ENCODE results near the gene BTBD16. TPM values are rescaled to one million over a fixed set of nuclear protein-coding genes. Genes with fewer than 3 reads are reported as not detected.

Gene BTBD16
- total RNA-seq, 1 donor from 2014 or later: not detected

DNA sequence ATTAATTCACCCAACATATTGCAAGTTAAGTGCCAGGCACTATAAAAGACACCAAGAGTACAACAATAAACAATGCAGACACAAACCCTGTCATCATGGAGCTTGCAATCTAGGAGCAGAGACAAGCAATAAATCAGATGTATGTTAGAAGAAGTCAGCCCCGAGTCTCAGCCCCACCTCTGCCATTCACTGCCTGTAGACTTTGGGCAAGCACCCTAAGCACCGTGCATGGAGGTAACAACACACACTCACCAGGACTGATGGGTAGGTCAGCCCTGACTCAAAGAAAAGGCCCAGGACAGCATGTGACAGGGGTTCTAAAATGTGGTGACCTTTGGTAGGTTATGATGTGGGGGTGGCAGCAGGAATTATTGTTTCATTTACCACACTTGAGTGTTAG lies 54.1 kb downstream of the BTBD16 start:
- Histone ChIP-seq H3K27ac (no peak overlapping the region), H3K27me3 (no peaks in the 10 kb centered on the region), H3K9me3 (peaks cover 0 to 8% of the 10 kb centered on the region in 2 donors), H3K4me1 (no peaks in the 10 kb centered on the region), H3K4me3 (no peak overlapping the region), H3K36me3 (no peaks in the 10 kb centered on the region)
- DNase-seq (ENCODE audit: low spot score in 2 of 2): no peak
- intact Hi-C loops (cut with DNase I): no loop called here
- TF ChIP-seq, protein P1, sequence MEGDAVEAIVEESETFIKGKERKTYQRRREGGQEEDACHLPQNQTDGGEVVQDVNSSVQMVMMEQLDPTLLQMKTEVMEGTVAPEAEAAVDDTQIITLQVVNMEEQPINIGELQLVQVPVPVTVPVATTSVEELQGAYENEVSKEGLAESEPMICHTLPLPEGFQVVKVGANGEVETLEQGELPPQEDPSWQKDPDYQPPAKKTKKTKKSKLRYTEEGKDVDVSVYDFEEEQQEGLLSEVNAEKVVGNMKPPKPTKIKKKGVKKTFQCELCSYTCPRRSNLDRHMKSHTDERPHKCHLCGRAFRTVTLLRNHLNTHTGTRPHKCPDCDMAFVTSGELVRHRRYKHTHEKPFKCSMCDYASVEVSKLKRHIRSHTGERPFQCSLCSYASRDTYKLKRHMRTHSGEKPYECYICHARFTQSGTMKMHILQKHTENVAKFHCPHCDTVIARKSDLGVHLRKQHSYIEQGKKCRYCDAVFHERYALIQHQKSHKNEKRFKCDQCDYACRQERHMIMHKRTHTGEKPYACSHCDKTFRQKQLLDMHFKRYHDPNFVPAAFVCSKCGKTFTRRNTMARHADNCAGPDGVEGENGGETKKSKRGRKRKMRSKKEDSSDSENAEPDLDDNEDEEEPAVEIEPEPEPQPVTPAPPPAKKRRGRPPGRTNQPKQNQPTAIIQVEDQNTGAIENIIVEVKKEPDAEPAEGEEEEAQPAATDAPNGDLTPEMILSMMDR (IDR thresholded peaks at IDR 0.05): no peak

DNA sequence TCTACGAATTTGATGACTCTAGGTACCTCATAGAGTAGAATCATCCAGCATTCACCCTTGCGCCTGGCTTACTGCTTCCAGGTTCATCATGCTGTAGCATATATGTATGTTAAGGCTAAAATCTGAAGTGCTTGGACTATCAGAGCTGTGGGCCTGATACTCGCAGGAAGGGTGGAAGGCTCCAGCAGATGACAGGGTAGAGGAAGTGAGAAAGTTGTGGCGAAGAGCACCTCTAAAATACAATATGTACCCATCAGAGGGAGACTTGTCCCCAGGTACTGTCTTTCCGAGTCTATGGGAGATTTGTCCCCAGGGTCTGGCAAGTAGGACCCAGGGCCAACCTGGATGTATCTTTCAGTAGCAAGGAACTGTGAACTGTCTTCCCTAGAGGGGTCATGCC lies 55.3 kb downstream of the BTBD16 start:
- Histone ChIP-seq H3K27me3 (no peaks in the 10 kb centered on the region), H3K4me1 (no peaks in the 10 kb centered on the region), H3K4me3 (no peak overlapping the region), H3K27ac (no peak overlapping the region), H3K9me3 (no peaks in the 10 kb centered on the region), H3K36me3 (no peaks in the 10 kb centered on the region)
- intact Hi-C loops (cut with DNase I): no loop called here
- TF ChIP-seq, protein P1 (IDR thresholded peaks at IDR 0.05): no peak
- no peak for DNase-seq (ENCODE audit: low spot score in 2 of 2)

DNA sequence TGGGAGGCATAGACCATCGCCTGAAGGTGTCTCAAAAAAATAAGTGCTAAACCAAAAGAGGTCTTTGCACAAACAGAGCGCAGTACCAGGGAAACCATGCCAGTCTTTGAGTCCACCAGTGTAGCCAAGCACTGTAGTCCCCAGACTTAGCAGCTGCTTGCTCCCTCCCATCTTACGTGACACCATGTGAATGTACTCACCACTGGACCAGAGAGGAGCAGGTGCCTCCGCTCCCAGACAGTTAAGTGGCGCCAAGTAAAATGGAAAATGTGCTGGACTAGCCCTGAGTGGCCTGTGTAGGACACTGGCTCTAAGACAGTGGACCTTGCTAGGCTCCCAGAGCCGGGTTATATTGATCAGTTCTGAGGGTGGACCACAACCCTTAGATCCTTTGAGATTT lies 55.7 kb downstream of the BTBD16 start:
- Histone ChIP-seq H3K27me3 (no peaks in the 10 kb centered on the region), H3K27ac (no peak overlapping the region), H3K4me3 (no peak overlapping the region), H3K36me3 (no peaks in the 10 kb centered on the region), H3K9me3 (no peaks in the 10 kb centered on the region), H3K4me1 (no peaks in the 10 kb centered on the region)
- DNase-seq (ENCODE audit: low spot score in 2 of 2): no peak
- TF ChIP-seq, protein P1 (IDR thresholded peaks at IDR 0.05): no peak
- intact Hi-C loops (cut with DNase I): no loop called here

DNA sequence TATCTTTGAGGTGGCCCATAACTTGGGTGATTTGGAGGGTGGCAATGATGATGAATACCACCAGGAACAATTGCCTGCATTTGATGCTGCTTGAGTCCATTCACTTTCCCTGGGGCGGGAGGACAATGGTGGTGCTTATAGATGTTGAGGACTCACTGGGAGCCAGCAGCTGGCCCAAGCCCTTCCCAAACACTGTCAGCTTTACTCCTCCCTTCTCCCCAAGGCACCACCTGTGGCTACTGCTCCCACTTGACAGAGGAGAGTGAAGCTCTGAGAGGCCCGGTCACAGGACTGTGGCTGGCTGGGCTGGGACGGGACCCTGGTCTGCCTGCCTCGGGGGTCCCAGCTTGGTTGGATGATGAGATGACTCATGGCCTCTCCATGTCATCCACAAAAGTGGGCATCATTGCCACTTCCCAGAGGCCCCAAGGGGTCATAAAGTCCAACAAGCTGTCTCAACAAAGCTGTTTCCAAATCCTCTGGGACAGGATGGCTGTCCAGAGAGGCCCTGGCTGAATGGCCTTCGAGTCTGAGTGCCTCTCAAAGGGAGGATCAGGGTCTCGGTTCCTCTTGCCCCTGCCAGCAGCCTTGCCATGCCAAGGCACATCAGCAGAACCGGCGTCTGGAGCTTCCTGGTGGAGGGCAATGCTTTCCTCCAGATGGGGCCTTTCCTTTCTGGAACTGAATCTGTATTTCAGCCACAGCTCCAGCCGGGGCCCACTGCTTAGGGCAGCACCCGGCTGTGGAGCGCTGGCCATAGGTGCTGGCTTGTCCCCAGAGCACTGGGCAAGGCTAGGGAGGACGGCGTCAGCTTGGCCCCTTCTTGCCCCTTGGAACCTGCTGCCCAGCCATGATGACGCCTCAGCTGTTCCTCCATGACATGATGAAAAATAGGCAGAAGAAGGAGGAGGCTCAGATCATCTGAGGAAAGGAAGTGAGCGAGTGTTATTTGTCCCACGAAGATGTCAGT lies 56.4 kb downstream of the BTBD16 start:
- intact Hi-C loops (cut with DNase I): no loop called here
- H3K27ac ChIP-seq: no peak overlapping the region
- no peaks in the 10 kb centered on the region for H3K27me3 ChIP-seq
- no peaks in the 10 kb centered on the region for H3K36me3 ChIP-seq
- no peak overlapping the region for H3K4me3 ChIP-seq
- DNase-seq (ENCODE audit: low spot score in 2 of 2): no peak
- no peaks in the 10 kb centered on the region for H3K9me3 ChIP-seq
- TF ChIP-seq, protein P1 (IDR thresholded peaks at IDR 0.05): no peak
- H3K4me1 ChIP-seq: no peaks in the 10 kb centered on the region

DNA sequence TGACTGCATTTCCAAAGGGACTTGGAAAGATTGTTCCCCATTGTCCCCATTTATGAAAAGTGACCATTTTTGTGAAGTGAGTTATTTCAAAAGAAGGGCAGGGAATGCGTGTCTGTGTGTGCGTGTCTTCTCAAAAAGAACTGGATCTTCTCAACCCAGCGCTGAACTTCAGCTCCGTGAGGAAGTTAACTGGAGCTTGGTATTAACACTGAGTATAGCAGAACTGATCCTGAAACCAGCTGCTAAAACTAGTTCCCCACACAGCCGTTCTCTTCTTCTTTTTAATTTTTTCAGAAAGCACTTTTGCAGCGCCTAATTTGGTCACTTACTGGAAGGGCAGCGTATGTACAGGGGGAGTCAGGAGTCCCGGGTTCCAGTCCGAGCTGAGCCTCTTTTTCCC lies 57.6 kb downstream of the BTBD16 start:
- Histone ChIP-seq H3K27ac (no peak overlapping the region), H3K27me3 (no peaks in the 10 kb centered on the region), H3K4me3 (no peak overlapping the region), H3K9me3 (no peaks in the 10 kb centered on the region), H3K4me1 (no peaks in the 10 kb centered on the region), H3K36me3 (no peaks in the 10 kb centered on the region)
- TF ChIP-seq, protein P1 (IDR thresholded peaks at IDR 0.05): no peak
- DNase-seq (ENCODE audit: low spot score in 2 of 2): no peak
- intact Hi-C loops (cut with DNase I): no loop called here
